ENCODE data around the gene DOK3.
"Not testable (repeated sequence)": the region's sequence is repeated elsewhere in the genome, so short reads cannot be mapped to it uniquely, and the experiment has no call there.

DOK3 gene

DNA sequence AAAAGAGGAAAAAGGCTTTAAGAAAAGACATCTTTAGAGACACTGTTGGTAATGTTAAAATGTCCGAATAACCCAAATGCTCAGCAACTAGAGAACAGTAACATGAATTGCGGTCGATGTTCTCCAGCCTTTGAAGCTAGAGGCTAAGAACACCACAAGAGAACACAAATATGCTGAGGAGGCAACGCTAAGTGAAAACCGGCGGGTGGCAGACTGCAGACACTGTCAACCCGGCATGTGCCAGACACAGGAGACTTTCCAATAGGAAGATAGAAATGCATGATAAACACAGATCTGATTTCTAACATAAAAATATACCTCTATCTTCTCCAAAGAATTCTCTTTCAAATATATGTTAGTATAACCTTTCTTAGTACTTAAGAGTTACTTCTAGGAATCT, 25.5 kb upstream of the DOK3 start:
- DNase-seq, result no peak

- DNase-seq, result not testable (repeated sequence)
Measured at GRCh38 chr5:177534433-177534832, 24.8 kb upstream of the DOK3 start.

DNA sequence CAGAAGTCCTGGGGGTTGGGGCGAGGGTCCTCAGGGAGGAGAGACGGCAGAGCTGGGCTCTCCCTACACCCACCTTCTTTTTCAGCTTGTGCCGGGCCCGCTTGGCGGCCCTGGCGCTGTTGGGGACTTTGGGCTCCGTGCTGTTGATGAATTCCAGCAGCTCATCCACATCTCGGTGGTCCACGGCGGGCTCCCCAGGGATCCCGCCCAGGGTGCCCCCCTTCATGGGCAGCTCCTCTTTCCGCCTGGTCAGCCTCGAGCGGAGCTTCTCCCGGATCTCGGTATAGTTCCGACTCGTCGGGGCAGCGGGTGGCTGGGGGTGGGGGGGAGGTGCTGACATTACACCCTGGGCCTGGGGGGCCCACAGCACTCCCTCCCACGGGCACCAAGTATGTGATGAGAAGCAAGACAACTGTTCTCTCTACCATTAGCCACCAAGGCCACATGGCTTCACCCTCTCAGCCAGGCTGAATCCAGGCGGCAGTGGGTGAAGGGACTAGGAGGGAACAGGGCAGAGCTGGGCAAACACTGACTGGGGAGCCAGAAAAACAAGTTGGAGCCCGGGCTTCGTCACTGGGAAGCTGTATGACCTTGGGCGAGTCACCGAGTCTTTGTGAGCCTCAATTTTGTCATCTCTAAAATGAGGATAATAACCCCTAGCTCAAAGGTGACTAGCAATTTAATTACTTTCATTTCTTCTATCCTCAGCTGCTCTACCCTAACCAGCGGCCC, 21.7 kb upstream of the DOK3 start:
- no peak for DNase-seq

DNA sequence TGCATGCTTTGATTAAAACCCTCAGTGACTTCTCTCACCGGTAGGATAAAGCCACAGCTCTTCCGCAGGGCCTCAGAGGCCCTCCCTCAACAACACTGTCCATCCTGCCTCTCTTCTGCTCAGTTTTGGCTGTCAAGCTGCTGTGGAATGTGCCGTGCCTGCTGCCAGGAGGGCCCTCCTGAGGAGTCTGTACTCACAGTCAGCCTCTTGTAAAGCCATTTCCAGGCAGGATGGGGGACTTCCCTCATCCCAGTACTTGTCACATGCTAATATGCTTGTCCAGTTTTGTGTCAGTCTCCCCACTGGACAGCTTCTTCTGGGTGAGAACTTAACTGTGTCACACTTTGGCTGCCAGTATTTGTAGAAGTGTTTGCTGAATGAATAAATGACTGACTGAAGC, 21.0 kb upstream of the DOK3 start:
- no peak for DNase-seq

DNA sequence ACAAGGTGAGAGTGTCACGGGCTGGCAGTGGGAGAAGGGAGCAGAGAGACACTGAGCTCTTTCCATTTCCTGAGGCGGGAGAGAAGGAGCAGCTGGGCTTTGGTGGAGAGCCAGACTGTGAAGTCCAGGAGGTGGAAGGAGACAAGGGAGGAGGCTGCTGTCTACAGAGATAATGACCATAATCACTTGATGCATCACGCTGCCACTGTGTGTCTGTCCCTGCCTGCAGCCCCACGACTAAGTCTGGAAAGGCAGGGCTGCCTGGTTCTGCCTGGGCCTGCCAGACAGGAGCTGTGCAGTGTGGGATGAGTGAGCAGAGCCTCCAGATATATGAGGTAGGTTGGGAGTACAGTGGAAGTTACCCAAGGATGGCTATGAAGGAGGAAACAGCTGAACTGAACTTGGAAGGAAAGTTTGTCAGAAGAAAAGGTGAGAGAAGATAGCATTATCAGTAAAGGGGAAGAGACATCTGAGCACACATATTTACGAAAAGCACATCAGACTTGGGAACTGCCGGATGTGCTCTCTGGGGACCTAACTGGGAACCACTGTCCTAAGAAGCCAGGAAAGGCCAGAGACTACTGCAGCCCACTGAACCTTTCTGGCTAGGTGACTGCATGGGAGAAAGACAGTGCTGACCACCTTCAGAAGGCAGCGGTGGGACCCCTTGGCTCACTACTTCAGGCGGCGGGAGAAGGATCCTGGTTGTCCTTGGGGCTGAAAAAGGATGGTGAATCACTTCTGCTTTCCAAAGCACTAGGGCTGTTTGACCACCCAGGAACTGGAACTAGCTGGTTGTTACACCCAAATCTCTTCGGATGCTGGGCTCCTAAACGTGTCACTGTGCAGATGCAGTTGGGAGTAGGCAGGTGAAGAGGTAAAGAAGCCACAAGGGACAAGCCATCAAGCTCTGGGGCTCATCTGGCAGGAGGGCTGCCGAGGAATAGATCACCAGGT, 19.9 kb upstream of the DOK3 start:
- no peak for DNase-seq

- DNase-seq, result no peak
Measured at GRCh38 chr5:177528631-177529030, 19.0 kb upstream of the DOK3 start.

DNA sequence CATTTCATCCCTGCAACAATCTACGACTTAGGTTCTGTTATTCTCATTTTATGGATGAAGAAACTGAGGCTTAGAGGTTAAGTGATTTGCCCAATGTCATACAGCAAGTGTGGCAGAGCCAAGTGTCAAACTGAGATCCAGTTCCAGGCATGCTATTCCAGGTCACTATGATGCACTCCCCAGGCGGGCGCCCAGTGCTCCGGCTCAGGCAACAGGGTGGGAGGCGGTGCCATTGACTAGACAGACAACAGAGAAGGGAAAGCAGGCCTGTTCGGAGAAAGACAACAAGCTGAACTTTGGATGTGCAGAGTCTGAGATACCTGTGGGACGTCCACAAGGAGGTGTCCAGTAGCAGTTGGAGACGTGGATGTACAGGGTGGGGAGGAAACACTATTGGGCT, 18.0 kb upstream of the DOK3 start:
- DNase-seq, result no peak

GRCh38 chr5:177526791-177527190, 17.2 kb upstream of the DOK3 start:
- DNase-seq, result no peak

DNA sequence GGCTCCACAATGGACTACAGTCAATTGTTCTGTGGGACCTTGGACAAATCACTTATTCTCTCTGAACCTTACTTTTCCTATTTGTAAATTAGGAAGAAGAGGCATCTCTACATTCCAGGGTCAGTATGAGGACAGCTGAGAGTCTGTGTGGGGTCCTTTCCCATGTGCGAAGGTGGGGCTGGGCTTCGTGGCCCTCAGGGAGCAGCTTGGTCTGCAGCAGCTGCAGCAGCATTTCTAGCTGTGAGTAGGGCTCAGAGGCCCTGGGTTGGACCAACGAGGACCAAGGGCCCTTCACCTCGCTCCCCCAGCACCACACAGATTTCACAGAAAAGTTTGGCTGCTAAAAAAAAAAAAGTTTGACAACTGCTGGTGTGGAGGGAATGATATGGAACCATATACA, 16.6 kb upstream of the DOK3 start:
- DNase-seq, result no peak

- DNase-seq, result no peak
Measured at GRCh38 chr5:177524941-177525655, 15.5 kb upstream of the DOK3 start.

- no peak for DNase-seq
Measured at GRCh38 chr5:177524539-177524900, 14.9 kb upstream of the DOK3 start.

GRCh38 chr5:177523711-177524538, 14.3 kb upstream of the DOK3 start:
- no peak for DNase-seq

DNA sequence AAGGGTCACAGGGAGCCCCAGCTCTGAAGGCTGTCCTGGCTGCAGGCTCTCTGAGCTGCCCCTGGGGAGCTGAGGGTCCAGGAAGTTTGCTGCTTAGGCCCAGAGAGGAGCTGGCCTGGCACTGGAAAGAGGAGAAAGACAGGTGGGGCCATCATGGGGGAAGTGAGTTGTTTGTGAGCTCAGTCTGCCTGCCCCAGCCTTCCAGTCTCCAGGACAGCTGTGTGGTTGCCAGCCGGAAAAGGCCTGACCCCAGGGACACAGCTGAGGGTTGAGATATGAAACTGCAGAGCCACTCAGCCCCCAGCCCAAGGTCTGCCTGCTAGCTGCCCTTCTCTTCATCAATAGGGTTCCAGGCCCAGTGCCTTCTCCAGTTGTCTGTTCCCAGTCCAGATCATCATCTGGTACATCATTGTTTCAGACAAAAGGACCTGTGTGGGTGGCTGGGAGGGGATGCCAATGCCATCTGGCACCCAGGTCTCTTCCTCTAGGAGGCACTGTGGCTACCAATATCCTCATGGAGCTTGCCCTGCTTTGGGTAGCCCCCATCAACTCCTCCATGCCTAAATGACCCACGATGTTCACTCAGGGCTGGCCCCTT, 11.4 kb upstream of the DOK3 start:
- no peak for DNase-seq

DNA sequence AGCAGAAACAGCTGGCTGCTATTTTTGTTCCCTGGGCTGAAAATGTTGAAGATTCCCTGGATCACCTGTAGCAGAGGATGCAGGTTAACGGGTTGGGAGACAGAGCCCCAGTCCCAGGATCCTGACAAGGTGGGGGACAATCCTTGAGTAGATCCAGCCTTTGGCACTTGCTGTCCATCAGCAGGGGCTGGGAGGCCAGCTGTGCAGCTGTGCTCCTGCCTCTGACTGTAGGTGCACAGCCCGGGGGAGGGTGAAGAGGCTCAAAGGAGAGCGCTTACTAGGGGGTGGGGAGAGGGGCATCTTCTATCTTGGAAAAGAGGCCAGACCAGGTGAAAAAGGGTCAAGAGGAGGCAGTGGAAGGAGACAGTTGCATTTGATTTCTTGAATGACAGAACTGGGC, 10.6 kb upstream of the DOK3 start:
- no peak for DNase-seq

- DNase-seq, result no peak
Measured at GRCh38 chr5:177519463-177520235, 10.0 kb upstream of the DOK3 start.

DNA sequence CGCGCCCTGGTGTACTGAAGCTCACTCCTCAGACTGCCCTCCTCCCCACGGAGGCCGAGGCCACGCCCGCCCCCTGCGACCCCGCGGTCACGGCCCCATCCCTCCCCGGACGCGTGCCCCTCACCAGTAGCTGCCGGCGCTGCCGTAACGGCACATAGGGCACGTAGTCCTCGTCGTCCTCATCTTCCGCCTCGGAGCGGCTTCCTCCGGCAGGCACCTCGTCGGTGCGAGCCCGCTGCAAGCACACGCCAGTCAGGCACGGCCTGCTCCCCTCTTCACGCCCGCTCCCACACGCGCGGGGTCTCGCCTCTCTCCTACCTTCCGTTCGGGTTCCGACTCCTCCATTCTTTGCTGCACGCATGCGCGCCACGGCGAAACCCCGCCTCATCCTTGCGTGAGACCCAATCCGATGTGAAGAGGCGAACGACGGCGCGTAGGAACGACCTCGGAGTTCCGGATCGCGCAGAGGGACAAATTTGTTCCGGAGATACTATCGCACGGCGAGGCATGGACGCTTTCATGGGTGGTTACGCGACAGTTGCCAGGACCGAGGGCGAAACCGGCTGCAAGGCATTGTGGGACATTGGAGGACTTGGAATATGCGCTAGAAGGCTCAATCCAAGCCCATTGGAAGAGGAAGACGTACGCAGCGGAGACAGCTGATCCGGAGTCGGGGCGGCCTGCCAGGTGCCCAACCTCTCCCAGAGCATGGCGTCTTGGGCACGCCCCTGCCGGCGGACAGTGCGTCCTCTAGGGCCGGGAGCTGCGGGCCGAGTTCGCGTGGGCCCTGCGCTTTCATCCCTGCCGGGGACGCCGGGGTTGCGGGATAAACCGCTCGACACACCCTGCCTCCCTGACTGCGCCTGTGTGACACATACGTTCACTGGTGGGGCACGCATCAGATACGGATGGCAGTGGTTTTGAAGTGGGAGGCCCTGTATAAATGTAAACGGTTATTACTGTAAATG, 7.3 kb upstream of the DOK3 start, which contains the start of gene DDX41:
DDX41 (minus strand) TSS at position 361 of the 968 bp plus-strand sequence; CDS start at position 345, 16 bp downstream.
- DNase-seq, result peak; percentile 94

GRCh38 chr5:177515580-177515979, 6.0 kb upstream of the DOK3 start:
- no peak for DNase-seq

DNA sequence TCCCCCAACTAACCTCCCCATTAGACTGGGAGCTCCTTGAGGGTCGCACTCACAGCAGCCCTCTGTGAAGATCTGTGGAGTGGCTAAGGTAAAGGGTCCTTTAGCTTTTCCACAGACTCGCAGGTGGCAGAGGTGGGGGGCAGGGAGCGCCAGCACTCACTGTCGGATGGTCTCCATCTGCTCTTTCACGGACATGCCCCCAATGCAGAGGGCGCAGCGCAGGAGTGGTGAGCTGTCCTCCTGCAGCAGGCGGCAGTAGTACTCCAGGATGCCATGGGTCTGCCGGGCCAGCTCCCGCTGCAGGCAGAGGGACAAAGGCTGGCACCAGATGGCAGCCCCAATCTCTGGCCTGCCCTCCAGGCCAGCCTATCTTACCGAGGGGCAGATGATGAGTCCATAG, 4.9 kb upstream of the DOK3 start:
- DNase-seq, result no peak

- DNase-seq, result no peak
Measured at GRCh38 chr5:177513500-177513899, 3.9 kb upstream of the DOK3 start.

Measured in activated CD4-positive, alpha-beta T cell treated with anti-CD3 and anti-CD28 coated beads for 4 hours (primary cell).